Measurements from ENCODE around the gene GPX4. TPM values are rescaled to one million over a fixed set of nuclear protein-coding genes. Genes with fewer than 3 reads are reported as not detected.
A peak's percentile ranks its signal among the peaks of the same experiment; 100 is the strongest.

GPX4 gene
- total and polyA plus RNA-seq, 2 of the 13 experiments (the other 11 are each of a cell fraction or from before 2014, with no cell fraction given), result 535 to 613 TPM

GRCh38 chr19:1097810-1098176, 6.0 kb upstream of the GPX4 start (continued):
- TF ChIP-seq ZNF407 (CRISPR knock-in tag; IDR thresholded peaks at IDR 0.05; ENCODE audit: not compliant biosample characterization) (no peak), SAFB2 (CRISPR knock-in tag; IDR thresholded peaks at IDR 0.05; ENCODE audit: borderline replicate concordance, low read depth) (no peak; the same call in 1 of the 2 replicates), GMEB2 (CRISPR knock-in tag; IDR thresholded peaks at IDR 0.05; ENCODE audit: low read depth) (no peak), ZNF770 (CRISPR knock-in tag; IDR thresholded peaks at IDR 0.05) (peak; percentile 74; the same call in 1 of the 2 replicates), ATF3 (CRISPR knock-in tag; IDR thresholded peaks at IDR 0.05) (no peak), MXD3 (CRISPR knock-in tag; IDR thresholded peaks at IDR 0.05) (no peak), ZNF180 (CRISPR knock-in tag; IDR thresholded peaks at IDR 0.05; ENCODE audit: borderline replicate concordance, low read depth) (no peak), SRF (IDR thresholded peaks at IDR 0.05; ENCODE audit: low read depth, low read length) (no peak), GABPB1 (CRISPR knock-in tag; IDR thresholded peaks at IDR 0.05) (0 out of 2 replicates have a peak, but pooled peaks have one; percentile 9), ONECUT2 (CRISPR knock-in tag; IDR thresholded peaks at IDR 0.05) (no peak), ZBTB33 (CRISPR knock-in tag; IDR thresholded peaks at IDR 0.05) (peak; percentile 64; the same call in 1 of the 2 replicates), YEATS4 (CRISPR knock-in tag; IDR thresholded peaks at IDR 0.05; ENCODE audit: borderline replicate concordance) (no peak), TOPORS (CRISPR knock-in tag; IDR thresholded peaks at IDR 0.05) (no peak), DNMT3B (CRISPR knock-in tag; conservative IDR thresholded peaks at IDR 0.05) (no peak)
